HepG2 (cell line): Measurements from ENCODE around the gene CD79A. TPM values are rescaled to one million over a fixed set of nuclear protein-coding genes. Genes with fewer than 3 reads are reported as not detected.

Source experiments
- BCL6 ChIP-seq: IDR thresholded peaks from 2 replicates; pipeline ENCODE4 v1.6.1; 2016; ENCODE audit warnings: missing genetic modification reagents, missing compliant biosample characterization
- ELF4 ChIP-seq: sonication (generic); formaldehyde crosslinking; IDR thresholded peaks from 2 replicates; pipeline ENCODE4 v1.5.0; 2020; ENCODE audit warnings: missing genetic modification reagents, mild to moderate bottlenecking, moderate library complexity, borderline replicate concordance
- GABPB1 ChIP-seq: IDR thresholded peaks from 2 replicates; pipeline ENCODE4 v1.6.1; 2016; ENCODE audit warnings: mild to moderate bottlenecking, missing genetic modification reagents, moderate library complexity, missing compliant biosample characterization
- HNRNPK ChIP-seq: fragments of 200-400 bp; formaldehyde crosslinking; IDR thresholded peaks from 2 replicates; pipeline ENCODE4 v1.6.1; 2018; ENCODE audit warnings: low read length, low read depth, moderate library complexity, mild to moderate bottlenecking; ENCODE audit not compliant: poor library complexity, severe bottlenecking
- KLF15 ChIP-seq: sonication (generic); formaldehyde crosslinking; IDR thresholded peaks from 2 replicates; pipeline ENCODE4 v1.8.1; 2023; ENCODE audit warnings: borderline replicate concordance, mild to moderate bottlenecking, inconsistent platforms, missing genetic modification reagents, mixed read lengths
- MBD4 ChIP-seq: IDR thresholded peaks from 2 replicates; pipeline ENCODE4 v1.6.1; 2012; ENCODE audit warnings: low read length, inconsistent platforms, borderline replicate concordance
- NCOA1 ChIP-seq: sonication (generic); formaldehyde crosslinking; IDR thresholded peaks from 2 replicates; pipeline ENCODE4 v1.9.0; 2021; ENCODE audit warnings: missing genetic modification reagents
- NFE2 ChIP-seq: sonication (generic); formaldehyde crosslinking; IDR thresholded peaks from 2 replicates; pipeline ENCODE4 v1.4.0; 2020; ENCODE audit warnings: missing genetic modification reagents
- NFE2L2 ChIP-seq: fragments of 150-350 bp; IDR thresholded peaks from 2 replicates; pipeline ENCODE4 v1.6.1; 2014; ENCODE audit warnings: low read length
- NFIC ChIP-seq: IDR thresholded peaks from 2 replicates; pipeline ENCODE4 v1.6.1; 2012; ENCODE audit warnings: mild to moderate bottlenecking, low read length, inconsistent platforms
- SAFB2 ChIP-seq: sonication (generic); formaldehyde crosslinking; IDR thresholded peaks from 2 replicates; pipeline ENCODE4 v1.5.1; 2020; ENCODE audit warnings: missing genetic modification reagents, low read depth, mild to moderate bottlenecking, borderline replicate concordance
- SOX13 ChIP-seq, 3 experiments: fragments of 450-650 bp in 1 of 3; sonication (generic) in 1 of 3; formaldehyde crosslinking in 1 of 3; IDR thresholded peaks in 2 of 3; conservative IDR thresholded peaks in 1 of 3; 2 replicates each; pipeline versions ENCODE4 v1.5.0 to v1.6.1; 2016 to 2020; ENCODE audit warnings: antibody characterized with exemption in 1 of 3, mild to moderate bottlenecking in 1 of 3, missing compliant biosample characterization in 1 of 3, missing genetic modification reagents in 1 of 3, moderate library complexity in 1 of 3
- XBP1 ChIP-seq: sonication (generic); formaldehyde crosslinking; IDR thresholded peaks from 2 replicates; pipeline ENCODE4 v1.5.0; 2020; ENCODE audit warnings: missing genetic modification reagents
- ZFP37 ChIP-seq: sonication (generic); formaldehyde crosslinking; IDR thresholded peaks from 2 replicates; pipeline ENCODE4 v1.4.0; 2020; ENCODE audit warnings: missing genetic modification reagents, borderline replicate concordance
- ZMAT5 ChIP-seq: sonication (generic); formaldehyde crosslinking; IDR thresholded peaks from 2 replicates; pipeline ENCODE4 v1.5.0; 2020; ENCODE audit warnings: mild to moderate bottlenecking, low read depth, missing genetic modification reagents, borderline replicate concordance
- polyA plus RNA-seq, 8 experiments: library from polyadenylated mRNA; depleted of rRNA in 3 of 8; stranded (reverse) in 7 of 8; unstranded in 1 of 8; fragments of >200 nt; fragmentation: Illumina TruSeq in 4 of 8; extraction: Trizol in 4 of 8; gene quantifications; 2 replicates each; pipeline versions ENCODE4 v1.2.1 to v1.2.3, GENCODE V29; 2011 to 2016; ENCODE audit warnings: low read depth in 4 of 8, missing spikeins in 1 of 8, mixed read lengths in 1 of 8; ENCODE audit not compliant: insufficient read depth in 1 of 8
- total RNA-seq, 5 experiments: library from RNA; depleted of rRNA; stranded (reverse); fragments of >200 nt; fragmentation: Illumina TruSeq; extraction: Trizol; gene quantifications; 2 replicates each; pipeline ENCODE4 v1.2.3, GENCODE V29; 2016; ENCODE audit warnings: low read depth in 1 of 5
- TF ChIP-seq, protein P1 (sequence below): sonication (generic); formaldehyde crosslinking; IDR thresholded peaks from 2 replicates; pipeline ENCODE4 v1.4.0; 2020; ENCODE audit warnings: mild to moderate bottlenecking, missing genetic modification reagents
- TF ChIP-seq, protein P2 (sequence below): sonication (generic); formaldehyde crosslinking; IDR thresholded peaks from 2 replicates; pipeline ENCODE4 v1.4.0; 2020; ENCODE audit warnings: low read depth, mild to moderate bottlenecking, missing genetic modification reagents
- TF ChIP-seq, protein P3 (sequence below): sonication (generic); formaldehyde crosslinking; IDR thresholded peaks from 2 replicates; pipeline ENCODE4 v1.5.1; 2020; ENCODE audit warnings: mild to moderate bottlenecking, missing genetic modification reagents, moderate library complexity

The CD79A gene
- total and polyA plus RNA-seq, 2 of the 13 experiments (the other 11 are each of a cell fraction or from before 2014, with no cell fraction given) = 0.24 to 0.33 TPM

DNA sequence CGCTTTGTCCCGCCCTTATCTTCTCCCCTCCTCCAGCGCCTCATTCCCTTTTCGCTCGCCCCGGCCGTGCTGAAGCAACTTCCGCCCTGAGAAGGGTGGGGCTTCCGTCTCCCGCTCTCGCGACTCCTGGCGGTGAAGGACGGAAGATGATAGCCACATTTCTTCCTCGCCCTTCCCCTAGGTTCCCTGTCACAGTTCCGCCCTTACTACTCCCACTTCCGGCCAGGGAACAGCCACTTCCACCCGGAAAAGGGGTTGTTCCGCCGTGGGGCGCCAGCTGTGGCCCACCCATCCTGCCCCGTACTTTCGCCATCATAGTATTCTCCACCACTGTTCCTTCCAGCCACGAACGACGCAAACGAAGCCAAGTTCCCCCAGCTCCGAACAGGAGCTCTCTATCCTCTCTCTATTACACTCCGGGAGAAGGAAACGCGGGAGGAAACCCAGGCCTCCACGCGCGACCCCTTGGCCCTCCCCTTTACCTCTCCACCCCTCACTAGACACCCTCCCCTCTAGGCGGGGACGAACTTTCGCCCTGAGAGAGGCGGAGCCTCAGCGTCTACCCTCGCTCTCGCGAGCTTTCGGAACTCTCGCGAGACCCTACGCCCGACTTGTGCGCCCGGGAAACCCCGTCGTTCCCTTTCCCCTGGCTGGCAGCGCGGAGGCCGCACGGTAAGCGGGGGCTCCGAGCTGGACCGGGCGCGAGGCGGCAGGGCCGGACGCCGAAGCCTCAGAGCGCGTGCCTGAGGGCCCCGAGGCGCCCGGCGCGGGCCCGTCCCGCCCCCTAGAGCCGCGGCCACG lies 17.3 kb upstream of the CD79A start, which contains the start of gene RPS19 (continued):
- TF ChIP-seq BCL6 (CRISPR knock-in tag) = 0 out of 2 replicates have a peak, but pooled peaks have one; percentile 14
- TF ChIP-seq, protein P1, sequence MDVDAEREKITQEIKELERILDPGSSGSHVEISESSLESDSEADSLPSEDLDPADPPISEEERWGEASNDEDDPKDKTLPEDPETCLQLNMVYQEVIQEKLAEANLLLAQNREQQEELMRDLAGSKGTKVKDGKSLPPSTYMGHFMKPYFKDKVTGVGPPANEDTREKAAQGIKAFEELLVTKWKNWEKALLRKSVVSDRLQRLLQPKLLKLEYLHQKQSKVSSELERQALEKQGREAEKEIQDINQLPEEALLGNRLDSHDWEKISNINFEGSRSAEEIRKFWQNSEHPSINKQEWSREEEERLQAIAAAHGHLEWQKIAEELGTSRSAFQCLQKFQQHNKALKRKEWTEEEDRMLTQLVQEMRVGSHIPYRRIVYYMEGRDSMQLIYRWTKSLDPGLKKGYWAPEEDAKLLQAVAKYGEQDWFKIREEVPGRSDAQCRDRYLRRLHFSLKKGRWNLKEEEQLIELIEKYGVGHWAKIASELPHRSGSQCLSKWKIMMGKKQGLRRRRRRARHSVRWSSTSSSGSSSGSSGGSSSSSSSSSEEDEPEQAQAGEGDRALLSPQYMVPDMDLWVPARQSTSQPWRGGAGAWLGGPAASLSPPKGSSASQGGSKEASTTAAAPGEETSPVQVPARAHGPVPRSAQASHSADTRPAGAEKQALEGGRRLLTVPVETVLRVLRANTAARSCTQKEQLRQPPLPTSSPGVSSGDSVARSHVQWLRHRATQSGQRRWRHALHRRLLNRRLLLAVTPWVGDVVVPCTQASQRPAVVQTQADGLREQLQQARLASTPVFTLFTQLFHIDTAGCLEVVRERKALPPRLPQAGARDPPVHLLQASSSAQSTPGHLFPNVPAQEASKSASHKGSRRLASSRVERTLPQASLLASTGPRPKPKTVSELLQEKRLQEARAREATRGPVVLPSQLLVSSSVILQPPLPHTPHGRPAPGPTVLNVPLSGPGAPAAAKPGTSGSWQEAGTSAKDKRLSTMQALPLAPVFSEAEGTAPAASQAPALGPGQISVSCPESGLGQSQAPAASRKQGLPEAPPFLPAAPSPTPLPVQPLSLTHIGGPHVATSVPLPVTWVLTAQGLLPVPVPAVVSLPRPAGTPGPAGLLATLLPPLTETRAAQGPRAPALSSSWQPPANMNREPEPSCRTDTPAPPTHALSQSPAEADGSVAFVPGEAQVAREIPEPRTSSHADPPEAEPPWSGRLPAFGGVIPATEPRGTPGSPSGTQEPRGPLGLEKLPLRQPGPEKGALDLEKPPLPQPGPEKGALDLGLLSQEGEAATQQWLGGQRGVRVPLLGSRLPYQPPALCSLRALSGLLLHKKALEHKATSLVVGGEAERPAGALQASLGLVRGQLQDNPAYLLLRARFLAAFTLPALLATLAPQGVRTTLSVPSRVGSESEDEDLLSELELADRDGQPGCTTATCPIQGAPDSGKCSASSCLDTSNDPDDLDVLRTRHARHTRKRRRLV = peak; percentile 84
- 0 out of 2 replicates have a peak, but pooled peaks have one; percentile 39 for TF ChIP-seq XBP1 (CRISPR knock-in tag)
- peak; percentile 62; the same call in 1 of the 2 replicates for TF ChIP-seq ZFP37 (CRISPR knock-in tag)
- no peak for TF ChIP-seq NCOA1 (CRISPR knock-in tag)
- TF ChIP-seq, protein P2, sequence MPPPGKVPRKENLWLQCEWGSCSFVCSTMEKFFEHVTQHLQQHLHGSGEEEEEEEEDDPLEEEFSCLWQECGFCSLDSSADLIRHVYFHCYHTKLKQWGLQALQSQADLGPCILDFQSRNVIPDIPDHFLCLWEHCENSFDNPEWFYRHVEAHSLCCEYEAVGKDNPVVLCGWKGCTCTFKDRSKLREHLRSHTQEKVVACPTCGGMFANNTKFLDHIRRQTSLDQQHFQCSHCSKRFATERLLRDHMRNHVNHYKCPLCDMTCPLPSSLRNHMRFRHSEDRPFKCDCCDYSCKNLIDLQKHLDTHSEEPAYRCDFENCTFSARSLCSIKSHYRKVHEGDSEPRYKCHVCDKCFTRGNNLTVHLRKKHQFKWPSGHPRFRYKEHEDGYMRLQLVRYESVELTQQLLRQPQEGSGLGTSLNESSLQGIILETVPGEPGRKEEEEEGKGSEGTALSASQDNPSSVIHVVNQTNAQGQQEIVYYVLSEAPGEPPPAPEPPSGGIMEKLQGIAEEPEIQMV = peak; percentile 16; the same call in 1 of the 2 replicates
- TF ChIP-seq NFE2 (CRISPR knock-in tag) = no peak; the same call in 1 of the 2 replicates
- no peak; the same call in 1 of the 2 replicates for TF ChIP-seq KLF15 (CRISPR knock-in tag)
- TF ChIP-seq SAFB2 (CRISPR knock-in tag) = no peak; the same call in 1 of the 2 replicates
- TF ChIP-seq NFE2L2 = no peak
- no peak for TF ChIP-seq MBD4
- peak; percentile 97 for TF ChIP-seq GABPB1 (CRISPR knock-in tag)
- TF ChIP-seq SOX13 (IDR thresholded peaks at IDR 0.05) = peak; percentile 28; the same call in 1 of the 2 replicates
- TF ChIP-seq SOX13 (CRISPR knock-in tag; conservative IDR thresholded peaks at IDR 0.05 in 1 of 2, IDR thresholded peaks at IDR 0.05 in 1 of 2) = 0 out of 4 replicates have a peak, but pooled peaks of 1 of the 2 experiments have one; percentile 5
- no peak for TF ChIP-seq NFIC
- peak; percentile 99 for TF ChIP-seq ELF4 (CRISPR knock-in tag)
- no peak for TF ChIP-seq ZMAT5
- TF ChIP-seq, protein P3, sequence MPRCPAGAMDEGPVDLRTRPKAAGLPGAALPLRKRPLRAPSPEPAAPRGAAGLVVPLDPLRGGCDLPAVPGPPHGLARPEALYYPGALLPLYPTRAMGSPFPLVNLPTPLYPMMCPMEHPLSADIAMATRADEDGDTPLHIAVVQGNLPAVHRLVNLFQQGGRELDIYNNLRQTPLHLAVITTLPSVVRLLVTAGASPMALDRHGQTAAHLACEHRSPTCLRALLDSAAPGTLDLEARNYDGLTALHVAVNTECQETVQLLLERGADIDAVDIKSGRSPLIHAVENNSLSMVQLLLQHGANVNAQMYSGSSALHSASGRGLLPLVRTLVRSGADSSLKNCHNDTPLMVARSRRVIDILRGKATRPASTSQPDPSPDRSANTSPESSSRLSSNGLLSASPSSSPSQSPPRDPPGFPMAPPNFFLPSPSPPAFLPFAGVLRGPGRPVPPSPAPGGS (CRISPR knock-in tag) = peak; percentile 27; the same call in 1 of the 2 replicates
- TF ChIP-seq HNRNPK = peak; percentile 23
